Inflammatory macrophage (primary cell): ENCODE results near the gene AMFR.

ENCODE experiments used
- DNase-seq, 2 donors: peaks; one replicate each; pipeline ENCODE4 v3.0.0-alpha.2; 2020 to 2022

Gene AMFR

DNA sequence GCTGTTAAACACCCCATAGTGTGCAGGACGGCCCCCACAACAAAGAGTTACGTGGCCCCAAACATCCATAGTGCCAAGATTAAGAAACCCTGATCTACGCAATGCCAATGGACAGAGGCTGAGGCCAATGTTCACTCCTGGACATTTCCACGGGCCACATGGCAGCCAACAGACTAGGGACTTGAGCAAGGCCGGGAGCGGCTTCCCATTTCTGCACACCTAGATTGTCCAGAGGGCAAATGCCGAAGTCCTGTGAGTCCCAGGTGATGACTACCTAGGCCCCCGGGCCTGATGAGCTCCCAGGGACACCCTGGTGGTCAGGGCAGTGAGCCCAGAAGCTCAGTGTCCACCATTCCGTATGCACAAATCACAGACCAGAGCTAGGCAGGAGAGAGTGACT lies 95.5 kb downstream of the AMFR start:
- no peak for DNase-seq

DNA sequence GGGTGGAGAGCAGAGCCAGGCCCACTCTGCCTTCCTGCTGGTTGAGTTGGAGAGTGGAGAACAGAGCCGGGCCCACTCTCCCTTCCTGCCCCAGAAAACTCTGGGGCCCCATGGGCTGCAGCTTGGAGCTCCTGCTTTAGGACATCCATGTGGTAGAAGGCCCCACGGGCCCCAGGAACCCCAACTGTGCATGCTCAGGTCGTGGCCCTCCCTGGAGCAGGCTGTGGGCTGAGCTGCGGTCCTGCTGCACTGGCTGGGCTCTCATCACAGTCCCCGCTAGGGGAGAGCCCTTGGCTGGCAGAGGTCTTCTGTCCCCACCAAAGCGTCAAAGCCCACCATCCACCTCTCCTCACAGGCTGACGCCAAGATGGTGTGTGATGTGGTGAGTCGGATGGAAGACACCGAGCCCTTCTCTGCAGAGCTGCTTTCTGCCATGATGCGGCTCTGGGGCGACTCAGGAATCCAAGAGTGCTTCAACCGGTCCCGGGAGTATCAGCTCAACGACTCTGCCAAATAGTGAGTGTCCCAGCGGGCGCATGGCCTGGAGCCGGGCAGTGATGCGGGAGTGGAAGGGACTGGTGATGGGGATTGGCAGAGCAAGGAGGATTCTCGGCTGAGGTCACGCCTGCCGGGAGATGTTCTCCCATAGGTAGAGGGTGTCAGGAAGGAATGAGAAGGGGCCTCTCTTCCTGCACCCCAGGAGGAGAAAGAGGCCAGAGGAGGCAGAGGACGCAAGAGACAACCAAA lies 96.9 kb downstream of the AMFR start:
- DNase-seq: no peak

DNA sequence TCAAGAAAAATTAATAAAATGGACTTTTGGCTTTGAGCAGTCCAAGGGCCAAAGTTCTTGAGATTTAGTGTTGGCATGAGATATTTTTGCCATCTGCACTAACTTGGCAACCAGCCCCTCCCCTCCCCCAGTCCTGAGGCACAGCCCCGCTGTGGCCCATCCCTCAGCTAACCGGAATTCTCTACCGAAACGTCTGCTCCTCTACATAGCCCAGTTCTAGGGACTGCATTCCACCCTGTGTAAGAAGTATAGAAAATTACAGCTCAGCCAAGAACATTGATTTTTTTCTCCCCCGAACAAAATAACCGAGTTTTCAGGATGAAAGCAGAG lies 97.5 kb downstream of the AMFR start:
- DNase-seq: no peak

DNA sequence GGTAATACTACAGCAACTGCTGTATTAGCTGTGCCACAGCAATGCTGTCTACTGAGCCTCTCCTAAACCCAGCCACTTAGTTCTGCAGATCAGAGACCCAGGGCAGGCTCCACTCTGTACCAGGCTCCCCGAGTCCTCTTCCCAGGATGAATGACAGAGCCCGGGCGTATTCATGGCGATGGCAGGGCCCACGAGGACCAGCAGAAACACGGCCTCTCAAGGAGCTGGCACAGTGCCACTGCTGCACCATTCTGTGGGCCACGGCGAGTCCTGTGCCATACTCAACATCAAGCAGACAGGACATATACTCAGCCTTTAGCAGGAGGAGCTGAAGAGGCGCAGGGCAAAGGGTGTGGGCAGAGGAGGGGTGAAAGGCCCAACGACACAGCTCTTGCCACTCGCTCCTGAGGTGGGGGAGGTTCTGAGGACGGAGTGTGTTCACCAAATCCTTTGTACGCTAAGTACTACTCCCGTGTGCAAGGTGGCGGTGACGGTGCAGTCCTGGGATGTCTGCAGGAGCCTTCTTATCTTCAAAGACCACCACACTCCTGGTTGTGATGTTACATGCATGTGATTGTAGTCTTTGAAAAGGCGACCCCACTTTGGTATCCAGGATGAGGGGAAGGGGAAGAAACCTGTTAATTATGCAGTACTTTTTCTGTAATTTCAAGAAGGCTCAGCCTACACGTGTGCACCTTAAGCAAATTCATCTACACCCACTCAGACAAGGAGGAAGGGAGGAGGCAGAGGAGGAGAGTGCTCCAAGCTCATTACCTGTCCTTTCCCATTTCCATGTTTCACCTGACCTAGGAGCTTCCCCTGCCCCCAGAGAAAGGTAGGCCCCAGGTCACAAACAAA lies 98.0 kb downstream of the AMFR start:
- DNase-seq: no peak

DNA sequence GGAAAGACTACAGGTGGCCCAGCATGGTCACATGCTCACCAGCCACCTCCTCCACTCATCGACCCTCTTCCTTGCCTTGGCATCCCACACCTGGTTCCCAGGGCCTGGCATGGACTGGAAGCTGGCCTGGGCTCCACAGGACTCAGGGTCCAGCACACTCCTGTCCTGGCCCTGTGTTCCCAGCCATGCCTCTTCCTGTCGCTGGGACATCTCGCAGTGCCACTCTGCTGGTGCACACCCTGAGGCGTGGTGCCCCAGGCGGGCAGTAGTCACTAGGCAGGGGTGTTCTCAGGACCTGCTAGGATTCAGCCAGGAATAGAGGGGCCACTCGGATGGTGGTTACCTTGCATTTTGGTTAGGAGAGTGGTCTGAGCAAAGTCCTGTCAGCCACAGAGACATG lies 99.4 kb downstream of the AMFR start:
- no peak for DNase-seq

DNA sequence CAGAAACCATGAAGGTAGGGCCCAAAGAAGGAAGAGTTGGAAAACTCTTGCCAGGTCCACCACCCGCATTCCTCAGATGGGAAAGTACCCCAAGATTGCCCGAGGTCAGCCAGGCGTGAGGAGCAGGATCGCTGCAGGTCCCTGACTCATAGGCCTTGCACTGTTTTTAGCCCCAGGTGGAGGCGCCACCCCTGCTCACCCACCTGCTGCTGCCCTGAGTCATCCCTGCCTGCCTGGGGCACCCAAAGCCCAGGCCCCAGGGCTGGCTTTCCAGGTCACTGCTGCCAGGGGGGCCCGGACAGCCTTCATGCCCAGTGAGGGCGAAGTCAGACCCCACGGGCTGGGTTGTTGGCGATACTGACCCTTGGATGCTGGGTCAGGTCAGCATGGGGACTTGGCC lies 100.9 kb downstream of the AMFR start:
- DNase-seq: no peak

DNA sequence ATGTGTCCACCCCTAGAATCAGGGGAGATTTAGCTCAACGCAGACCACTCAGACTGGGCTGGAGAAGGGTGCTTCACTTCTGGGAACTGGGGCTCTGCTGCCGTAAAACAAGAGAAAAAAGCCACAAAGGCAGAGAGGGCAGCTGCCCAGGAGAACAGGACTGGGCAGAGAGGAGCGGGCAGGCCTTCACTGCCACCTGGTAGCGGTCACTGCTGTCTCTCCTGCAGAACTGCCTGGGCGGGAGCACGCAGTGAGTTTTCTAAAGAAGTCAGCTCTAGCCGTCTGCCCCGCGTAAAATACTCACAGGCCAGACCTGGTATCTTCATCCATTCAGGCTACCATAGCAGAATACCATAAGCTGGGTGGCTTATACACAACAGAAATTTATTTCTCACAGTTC lies 103.8 kb downstream of the AMFR start:
- no peak for DNase-seq

DNA sequence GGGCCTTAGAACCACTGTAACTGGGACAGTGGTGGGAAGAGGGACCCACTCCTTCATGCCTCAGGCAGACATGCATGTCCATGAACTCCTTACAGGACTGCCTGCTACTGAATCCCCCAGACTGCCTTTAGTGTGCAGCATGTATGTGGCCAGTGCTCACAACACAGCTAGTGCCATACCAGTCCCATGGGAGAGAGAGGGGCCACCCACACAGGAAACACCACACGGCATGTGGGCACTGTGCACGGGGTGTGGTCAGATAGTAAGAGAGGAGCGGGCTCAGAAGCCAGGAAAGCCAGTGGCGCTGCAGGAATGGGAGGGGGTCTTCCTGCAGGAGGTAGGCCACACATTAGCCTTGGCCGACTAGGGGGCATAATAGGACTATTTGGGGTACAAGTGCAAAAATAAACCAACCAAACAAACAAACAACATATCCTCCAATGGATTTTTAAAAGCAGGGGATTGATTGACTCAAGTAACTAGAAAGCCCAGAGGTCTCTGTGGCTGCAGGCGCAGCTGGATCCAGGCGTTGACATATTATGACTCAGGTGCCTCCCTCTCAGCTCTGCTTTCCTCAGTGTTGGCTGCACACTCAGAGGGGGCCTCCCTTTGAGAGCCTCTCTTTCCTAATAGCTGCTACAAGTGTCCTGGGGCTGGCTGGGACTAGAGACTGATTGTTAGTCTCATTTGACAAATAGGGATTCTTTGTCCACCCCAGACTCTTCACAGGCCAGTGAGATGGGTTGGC lies 104.4 kb downstream of the AMFR start:
- DNase-seq: no peak

DNA sequence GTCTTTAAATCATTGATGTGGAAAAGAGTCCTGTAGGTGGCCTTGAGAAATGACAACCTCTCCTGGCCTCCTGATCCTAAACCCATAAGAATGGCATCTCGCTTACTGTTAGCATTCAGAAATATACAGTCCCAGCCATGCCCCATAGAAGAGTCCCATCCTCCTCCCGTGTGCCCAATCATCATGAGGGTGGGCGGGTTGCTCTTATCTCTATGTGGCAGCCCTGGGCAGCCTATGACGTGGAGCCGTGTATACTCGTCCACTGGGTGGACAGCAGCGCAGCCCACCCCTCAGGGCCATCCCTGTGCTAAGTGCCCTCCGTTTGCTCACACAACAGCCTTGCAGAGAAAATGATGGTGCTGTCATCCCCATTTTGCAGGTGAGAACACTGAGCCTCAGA lies 105.3 kb downstream of the AMFR start:
- no peak for DNase-seq

DNA sequence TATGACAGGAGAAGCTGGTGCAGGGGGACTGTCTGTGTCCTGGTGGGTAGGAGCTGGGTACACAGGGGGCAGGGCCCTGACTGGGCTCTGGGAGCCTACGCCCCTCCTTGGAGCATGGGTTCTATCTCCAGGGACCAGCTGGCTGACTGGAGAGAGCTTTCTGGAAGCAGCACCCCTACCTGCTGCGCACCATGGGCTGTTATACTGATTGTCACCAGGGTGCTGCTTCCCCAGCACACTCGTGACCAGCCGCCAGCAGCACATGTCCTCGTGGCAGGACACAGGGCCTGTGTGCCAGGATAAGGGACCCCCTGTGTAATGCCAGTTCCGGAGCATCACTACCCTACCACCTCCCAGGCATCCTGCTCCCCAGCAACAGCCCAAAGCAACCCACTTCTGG lies 106.0 kb downstream of the AMFR start:
- DNase-seq: no peak

DNA sequence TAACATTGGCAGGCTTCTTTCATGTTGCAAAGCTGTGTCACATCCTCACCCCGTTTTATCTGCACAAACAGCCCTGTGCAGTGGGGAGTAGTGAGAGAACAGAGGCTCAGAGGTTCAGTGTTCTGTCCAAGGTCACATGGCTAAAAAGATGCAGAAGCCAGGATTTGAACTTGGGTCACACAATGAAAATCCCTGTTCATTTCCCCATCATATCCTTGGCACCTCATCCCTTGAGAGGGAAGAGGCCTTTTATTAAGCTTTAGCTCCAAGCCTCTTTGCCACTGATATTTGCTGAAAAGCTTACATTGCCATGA lies 106.6 kb downstream of the AMFR start:
- DNase-seq: no peak

DNA sequence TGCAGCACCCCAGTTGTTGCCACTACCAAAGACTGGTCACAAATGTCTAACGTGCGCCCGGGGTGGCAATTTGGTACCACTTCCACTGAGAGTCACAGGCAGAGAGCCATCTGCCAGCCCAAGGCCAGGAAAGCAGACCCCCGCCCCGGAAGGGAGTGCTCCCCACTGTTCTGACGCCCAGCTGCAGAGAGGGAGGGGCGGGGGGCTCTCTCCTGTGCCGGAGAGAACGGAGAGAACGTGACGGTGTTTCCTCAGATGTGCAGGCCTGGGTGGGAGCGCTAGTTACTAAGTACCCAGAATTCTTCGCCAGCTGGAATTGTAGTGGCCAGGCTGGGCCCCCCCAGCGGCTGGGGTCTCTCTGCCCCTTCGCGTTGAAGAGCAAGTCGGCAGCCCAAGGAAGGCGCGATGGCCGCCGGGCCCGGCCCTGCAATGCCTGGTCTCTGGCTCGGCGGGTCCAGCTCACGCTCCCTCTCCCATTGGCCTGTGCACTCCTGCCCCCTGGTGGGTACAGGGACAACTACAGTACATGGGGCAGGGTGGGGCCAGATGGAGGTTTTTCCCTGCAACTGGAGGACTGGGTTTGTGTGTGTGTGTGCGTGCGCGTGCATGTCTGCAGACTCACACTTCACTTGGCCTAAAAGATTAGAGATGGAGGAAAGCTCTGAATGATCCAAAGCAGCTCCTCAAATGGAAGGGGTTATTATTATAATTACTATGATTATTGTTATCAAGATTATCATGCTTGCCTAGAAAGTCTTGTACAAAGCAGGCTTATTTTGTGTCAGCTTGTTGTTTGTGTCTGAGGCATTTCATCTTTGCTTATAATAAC lies 107.1 kb downstream of the AMFR start:
- DNase-seq: peak; percentile 72 to 74

DNA sequence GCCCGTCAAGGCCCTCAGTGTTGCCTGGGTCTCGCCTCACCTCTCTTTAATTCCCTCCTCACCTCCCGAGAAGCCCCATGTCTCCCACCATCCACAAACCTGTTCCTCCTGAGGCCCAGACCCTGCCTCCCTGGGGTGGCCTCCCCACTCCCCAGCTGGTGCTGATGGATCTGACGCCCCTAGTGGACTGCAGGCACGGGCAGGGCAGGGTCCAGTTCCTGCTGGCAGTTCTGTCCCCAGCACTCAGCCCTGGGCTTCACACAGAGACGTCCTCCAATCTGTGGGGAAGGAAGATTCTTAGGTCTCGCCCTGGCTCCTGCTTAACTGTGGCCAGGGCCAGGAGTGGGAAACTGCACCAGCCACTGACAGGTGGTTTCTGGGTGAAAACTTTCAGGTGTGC lies 108.8 kb downstream of the AMFR start:
- DNase-seq: no peak

DNA sequence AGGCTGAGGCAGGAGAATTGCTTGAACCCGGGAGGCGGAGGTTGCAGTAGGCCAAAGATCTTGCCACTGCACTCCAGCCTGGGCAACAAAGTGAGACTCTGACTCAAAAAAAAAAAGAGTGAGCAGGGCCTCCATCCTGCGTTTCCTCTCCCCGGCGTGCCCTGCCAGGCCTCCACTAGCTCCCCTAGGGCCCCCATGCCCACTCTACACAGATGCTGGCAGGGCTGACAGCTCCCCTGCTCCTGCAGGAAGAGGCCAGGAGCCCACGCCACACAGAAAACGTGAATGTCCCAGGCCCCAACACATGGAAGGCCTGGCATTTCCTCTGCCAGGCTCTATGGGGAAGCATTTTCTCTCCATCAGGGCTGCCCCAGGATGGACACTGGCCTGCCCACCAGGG lies 109.4 kb downstream of the AMFR start:
- no peak for DNase-seq

DNA sequence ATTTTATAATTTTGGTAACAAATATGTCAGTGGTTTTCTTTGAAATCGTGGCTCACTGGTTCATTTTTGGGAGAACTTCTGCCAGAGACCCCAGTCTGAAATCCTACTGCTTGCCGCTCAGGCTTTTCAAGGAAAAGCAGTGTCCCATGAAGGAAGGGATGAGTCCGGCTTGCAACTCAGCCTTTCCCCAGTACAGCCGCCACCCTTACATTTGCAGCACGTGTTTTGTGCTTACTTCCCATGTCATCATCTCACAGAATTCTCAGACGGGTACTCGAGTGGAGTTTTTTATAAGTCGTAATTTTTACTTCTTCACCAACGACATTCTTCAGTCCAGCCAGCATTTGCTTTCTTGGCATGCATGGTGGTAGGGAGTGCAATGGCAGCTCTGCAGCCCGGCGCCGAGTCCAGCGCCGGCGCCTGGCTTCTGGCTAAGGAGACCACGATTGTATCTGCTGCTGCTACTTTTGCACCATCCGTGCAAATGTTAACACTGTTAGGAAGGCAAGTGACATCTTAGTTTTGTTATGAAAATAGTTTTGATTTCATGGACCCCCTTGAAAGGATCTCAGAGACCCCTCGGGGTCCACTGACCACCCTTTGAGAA lies 111.0 kb downstream of the AMFR start:
- DNase-seq: no peak

DNA sequence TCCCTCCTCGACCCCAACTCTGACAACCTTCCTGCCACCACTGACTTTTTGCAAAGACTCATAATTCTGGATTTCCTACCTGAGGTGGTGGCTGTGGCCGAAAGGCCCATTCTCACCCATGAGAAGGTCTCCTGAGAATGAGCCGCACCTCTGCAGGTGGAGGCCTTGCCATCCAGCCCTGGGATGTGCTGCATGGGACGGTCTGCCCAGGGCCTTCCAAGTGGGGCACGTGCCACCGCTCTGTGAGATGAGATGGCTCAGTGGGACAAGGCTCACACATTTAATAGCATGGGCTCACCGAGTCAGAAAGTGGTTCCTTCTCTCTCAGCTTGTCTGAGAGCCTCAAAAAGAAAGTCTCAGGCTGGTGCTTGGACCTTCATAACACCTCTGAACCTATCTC lies 112.8 kb downstream of the AMFR start:
- no peak for DNase-seq

DNA sequence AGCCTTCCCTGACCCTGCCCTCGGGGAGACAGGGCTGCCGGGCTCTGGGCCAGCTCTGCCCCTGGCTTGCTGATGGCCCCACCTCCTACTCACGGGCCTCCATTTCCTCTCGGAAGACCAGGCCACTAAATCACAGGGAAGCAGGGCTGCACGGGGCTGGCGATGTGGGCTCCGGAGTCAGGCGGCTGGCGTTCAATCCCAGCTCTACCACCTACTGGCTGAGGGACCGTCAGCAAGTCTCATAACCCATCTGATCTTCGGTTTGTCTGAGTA lies 113.4 kb downstream of the AMFR start:
- no peak for DNase-seq
